Hair follicular keratinocyte (primary cell): ENCODE measurements around the gene SLC39A12. TPM values are rescaled to one million over a fixed set of nuclear protein-coding genes. Genes with fewer than 3 reads are reported as not detected.

Experiments
- total RNA-seq: library from RNA; depleted of rRNA; stranded (reverse); fragments of >200 nt; gene quantifications from 2 replicates; pipeline ENCODE4 v1.2.3, GENCODE V29; 2015

The SLC39A12 gene
- not detected in 2 replicates for total RNA-seq

DNA sequence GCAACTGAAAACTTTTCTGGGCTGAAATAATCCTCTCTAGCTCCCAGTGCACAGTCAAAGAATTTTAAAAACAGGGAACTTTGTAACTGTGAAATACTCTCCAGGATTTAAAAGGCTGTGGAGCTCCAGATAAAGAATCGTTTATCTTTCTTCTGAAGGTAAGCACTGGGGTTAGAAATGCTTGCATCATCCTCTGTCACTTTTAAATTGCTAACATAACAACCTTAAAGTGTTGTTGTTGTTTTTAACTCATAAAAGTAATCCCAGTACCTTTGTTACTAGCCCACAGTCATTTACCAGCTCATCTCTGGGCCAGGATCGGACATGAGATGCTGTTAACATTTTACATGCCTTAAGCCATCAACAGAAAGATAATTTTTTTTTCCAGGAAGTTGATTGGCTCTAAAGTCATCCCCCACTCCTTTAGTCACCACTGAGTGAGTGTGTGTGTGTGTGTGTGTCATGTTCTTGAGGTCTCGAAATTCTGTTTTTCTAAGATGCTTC, at the start of gene SLC39A12:
Gene SLC39A12, plus strand, starts transcription at position 51 of the 504 bp plus-strand sequence. CDS start 1,359 bp downstream, outside the sequence.

Other genes with a start within 250 kb of the SLC39A12 start
- 0.04 and 0.08 TPM in 2 replicates for gene TMEM236, start 199.7 kb upstream of the SLC39A12 start, total RNA-seq
- gene MRC1, start 142.6 kb upstream of the SLC39A12 start, total RNA-seq = not detected in 2 replicates
- not detected in 2 replicates for gene CACNB2, start 188.5 kb downstream of the SLC39A12 start, total RNA-seq